ENCODE results near the gene RAD9A. TPM values are rescaled to one million over a fixed set of nuclear protein-coding genes. Genes with fewer than 3 reads are reported as not detected.

Gene RAD9A
- total RNA-seq, 1 experiment from 2014 or later: 26.9 TPM

- Mint-ChIP-seq H3K4me3 (ENCODE audit: low read depth, unreplicated experiment) (peak overlapping the region; percentile 71), H3K27ac (ENCODE audit: unreplicated experiment) (peak overlapping the region; percentile 75), H3K9me3 (ENCODE audit: low read depth, unreplicated experiment) (no peaks in the 10 kb centered on the region), H3K4me1 (ENCODE audit: low read depth, unreplicated experiment) (peaks cover 54% of the 10 kb centered on the region), H3K27me3 (ENCODE audit: unreplicated experiment) (no peaks in the 10 kb centered on the region), H3K36me3 (ENCODE audit: insufficient read depth, unreplicated experiment) (peaks cover 51% of the 10 kb centered on the region)
- DNase-seq: no peak
- TF ChIP-seq CTCF (IDR thresholded peaks at IDR 0.05; ENCODE audit: unreplicated experiment): no peak
- CTCF ChIA-PET: interaction anchor here (0.5 to 3.3 kb wide), 15 partner anchors 10 to 186 kb away, joined by 3 to 33 read pairs (median 5); partner anchors contain the start of genes POLD4 and RAD9A
- TSS peak; percentile 83 for BruUV-seq (replicated peaks)
- intact Hi-C loops (cut with micrococcal nuclease; ENCODE audit: unreplicated experiment): loop anchor here (1.0 kb wide), 1 partner anchor 20 kb away; no protein-coding TSS in a partner anchor
Observed at GRCh38 chr11:67374571-67375281, 17.1 kb upstream of the RAD9A start.

GRCh38 chr11:67375320-67376055 lies 16.3 kb upstream of the RAD9A start:
- CTCF ChIA-PET: interaction anchor here (0.6 to 3.3 kb wide), 8 partner anchors 13 to 187 kb away, joined by 3 to 30 read pairs (median 5); no protein-coding TSS in a partner anchor
- no peaks in the 10 kb centered on the region for H3K27me3 Mint-ChIP-seq (ENCODE audit: unreplicated experiment)
- H3K27ac Mint-ChIP-seq (ENCODE audit: unreplicated experiment): peak overlapping the region; percentile 75
- H3K36me3 Mint-ChIP-seq (ENCODE audit: insufficient read depth, unreplicated experiment): peaks cover 49% of the 10 kb centered on the region
- H3K4me1 Mint-ChIP-seq (ENCODE audit: low read depth, unreplicated experiment): peaks cover 56% of the 10 kb centered on the region
- no peak for DNase-seq
- no peaks in the 10 kb centered on the region for H3K9me3 Mint-ChIP-seq (ENCODE audit: low read depth, unreplicated experiment)
- intact Hi-C loops (cut with micrococcal nuclease; ENCODE audit: unreplicated experiment): no loop called here
- no peak for TF ChIP-seq CTCF (IDR thresholded peaks at IDR 0.05; ENCODE audit: unreplicated experiment)
- no TSS peak for BruUV-seq (replicated peaks)
- H3K4me3 Mint-ChIP-seq (ENCODE audit: low read depth, unreplicated experiment): peak overlapping the region; percentile 71

- CTCF ChIA-PET: interaction anchor here (0.6 to 3.3 kb wide), 5 partner anchors 19 to 45 kb away, joined by 3 to 30 read pairs (median 6); no protein-coding TSS in a partner anchor
- peaks cover 56% of the 10 kb centered on the region for H3K4me1 Mint-ChIP-seq (ENCODE audit: low read depth, unreplicated experiment)
- intact Hi-C loops (cut with micrococcal nuclease; ENCODE audit: unreplicated experiment): no loop called here
- no peaks in the 10 kb centered on the region for H3K27me3 Mint-ChIP-seq (ENCODE audit: unreplicated experiment)
- H3K27ac Mint-ChIP-seq (ENCODE audit: unreplicated experiment): peak overlapping the region; percentile 75
- no peak for DNase-seq
- no peak overlapping the region for H3K4me3 Mint-ChIP-seq (ENCODE audit: low read depth, unreplicated experiment)
- H3K9me3 Mint-ChIP-seq (ENCODE audit: low read depth, unreplicated experiment): no peaks in the 10 kb centered on the region
- TF ChIP-seq CTCF (IDR thresholded peaks at IDR 0.05; ENCODE audit: unreplicated experiment): no peak
- BruUV-seq (replicated peaks): no TSS peak
- H3K36me3 Mint-ChIP-seq (ENCODE audit: insufficient read depth, unreplicated experiment): peaks cover 48% of the 10 kb centered on the region
Observed at GRCh38 chr11:67376063-67376820, 15.5 kb upstream of the RAD9A start.
